RWPE1 (cell line): ENCODE measurements around the gene RASGRP2.

Source experiments
- CTCF ChIA-PET: fragments of 350-600 bp; sonication (Branson Sonifier 250); formaldehyde crosslinking; extraction: SDS; loops from one replicate; lab custom pipeline; 2021; lab: Yijun Ruan, JAX
- POLR2A ChIA-PET: fragments of 400-600 bp; formaldehyde crosslinking; extraction: SDS; loops from one replicate; lab custom pipeline; 2020; ENCODE audit warnings: antibody characterized with exemption; ENCODE audit not compliant: low non-redundant PET; lab: Yijun Ruan, JAX
- DNase-seq: peaks from one replicate; pipeline ENCODE4 v3.0.0; 2012; ENCODE audit warnings: low spot score
- H3K27ac ChIP-seq: fragments of 450-650 bp; 2 replicates; pipeline ENCODE4 v1.5.1; 2017
- TF ChIP-seq, protein P1 (sequence below): fragments of 450-650 bp; conservative IDR thresholded peaks from 2 replicates; pipeline ENCODE4 v1.5.1; 2017; ENCODE audit warnings: low read depth, mild to moderate bottlenecking

Gene RASGRP2

DNA sequence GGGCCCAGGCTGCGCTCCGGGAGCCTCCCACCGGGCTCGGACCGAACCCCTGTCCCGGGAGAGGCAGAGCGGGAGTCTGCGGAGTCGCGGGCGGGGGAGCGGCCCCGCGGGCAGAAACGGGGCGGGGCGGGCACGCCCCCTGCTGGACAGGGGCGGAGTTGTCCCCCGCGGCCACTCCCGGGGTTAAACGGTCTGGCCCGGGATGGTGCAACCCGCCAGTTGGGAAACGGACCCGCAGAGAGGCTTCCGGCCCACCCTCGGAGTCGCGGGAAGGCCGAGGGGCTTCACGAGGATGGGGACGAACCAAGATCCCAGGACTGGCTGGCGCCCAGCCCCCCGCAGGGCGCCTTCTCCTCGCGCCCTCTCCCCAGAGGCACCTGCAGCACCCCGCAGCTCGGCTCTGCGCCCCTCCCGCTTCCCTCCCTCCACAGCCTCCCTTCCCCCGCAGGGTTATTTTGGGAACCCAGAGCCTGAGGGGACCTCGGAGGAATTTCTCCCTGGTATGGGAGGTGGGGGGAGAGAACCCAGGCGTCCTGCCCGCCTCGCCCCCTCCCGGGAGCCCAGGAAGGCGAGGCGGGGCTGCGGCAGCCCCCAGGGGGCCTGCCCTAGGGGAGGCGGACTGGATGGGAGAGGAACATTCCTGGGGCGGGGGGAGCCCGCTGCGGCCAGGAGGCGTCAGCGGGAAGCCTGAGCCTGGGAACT, 902 bp downstream of the RASGRP2 start:
- DNase-seq = peak; percentile 83
- TF ChIP-seq, protein P1, sequence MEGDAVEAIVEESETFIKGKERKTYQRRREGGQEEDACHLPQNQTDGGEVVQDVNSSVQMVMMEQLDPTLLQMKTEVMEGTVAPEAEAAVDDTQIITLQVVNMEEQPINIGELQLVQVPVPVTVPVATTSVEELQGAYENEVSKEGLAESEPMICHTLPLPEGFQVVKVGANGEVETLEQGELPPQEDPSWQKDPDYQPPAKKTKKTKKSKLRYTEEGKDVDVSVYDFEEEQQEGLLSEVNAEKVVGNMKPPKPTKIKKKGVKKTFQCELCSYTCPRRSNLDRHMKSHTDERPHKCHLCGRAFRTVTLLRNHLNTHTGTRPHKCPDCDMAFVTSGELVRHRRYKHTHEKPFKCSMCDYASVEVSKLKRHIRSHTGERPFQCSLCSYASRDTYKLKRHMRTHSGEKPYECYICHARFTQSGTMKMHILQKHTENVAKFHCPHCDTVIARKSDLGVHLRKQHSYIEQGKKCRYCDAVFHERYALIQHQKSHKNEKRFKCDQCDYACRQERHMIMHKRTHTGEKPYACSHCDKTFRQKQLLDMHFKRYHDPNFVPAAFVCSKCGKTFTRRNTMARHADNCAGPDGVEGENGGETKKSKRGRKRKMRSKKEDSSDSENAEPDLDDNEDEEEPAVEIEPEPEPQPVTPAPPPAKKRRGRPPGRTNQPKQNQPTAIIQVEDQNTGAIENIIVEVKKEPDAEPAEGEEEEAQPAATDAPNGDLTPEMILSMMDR = peak; percentile 84
- POLR2A ChIA-PET = no interaction called here
- H3K27ac ChIP-seq = no peak overlapping the region
- CTCF ChIA-PET = interaction anchor here (0.6 to 3.0 kb wide), 18 partner anchors 12 to 740 kb away, joined by 3 to 15 read pairs (median 4); partner anchors contain the start of gene PYGM

DNA sequence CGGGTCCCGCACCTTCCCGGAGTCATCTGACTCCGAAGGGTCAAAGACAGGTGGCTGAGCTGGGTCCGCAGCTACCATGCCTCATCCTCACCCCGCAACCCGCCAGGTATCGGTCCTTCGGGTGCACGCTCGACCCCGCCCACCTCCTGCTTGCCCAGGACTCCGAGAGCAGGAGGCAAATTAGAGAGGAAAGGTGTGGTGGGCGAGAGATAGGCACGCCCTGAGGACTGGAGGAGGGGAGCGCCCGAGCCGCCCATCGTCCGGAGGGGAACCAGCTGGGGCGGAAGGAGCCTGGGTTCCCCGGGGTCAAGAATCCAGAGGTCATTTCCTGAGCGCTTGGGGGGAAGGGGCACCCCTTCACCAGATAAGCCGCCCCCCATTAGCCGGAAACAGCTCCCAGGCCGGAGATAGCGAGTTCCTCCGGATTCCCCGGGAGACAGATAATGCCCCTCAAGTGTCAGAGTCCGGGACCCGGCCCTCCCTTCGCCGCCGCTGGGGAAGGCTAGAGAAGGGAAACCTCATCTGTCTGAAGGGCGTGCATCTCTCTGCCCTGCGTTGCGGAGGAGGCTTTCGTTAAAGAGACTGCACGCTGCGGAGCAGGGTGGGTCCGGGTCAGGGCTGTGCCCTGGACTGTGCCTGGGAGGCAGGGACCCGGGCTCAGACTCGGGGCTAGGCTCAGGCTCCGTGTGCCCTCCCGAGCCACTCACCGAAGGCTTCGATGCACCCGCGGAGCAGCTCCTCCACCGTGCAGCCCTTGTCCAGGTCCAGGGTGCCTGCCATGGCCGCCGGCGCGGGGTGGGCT, 1.7 kb downstream of the RASGRP2 start:
- H3K27ac ChIP-seq = no peak overlapping the region
- CTCF ChIA-PET = interaction anchor here (0.5 to 3.0 kb wide), 13 partner anchors 9 to 739 kb away, joined by 3 to 15 read pairs (median 5); no protein-coding TSS in a partner anchor
- TF ChIP-seq, protein P1 = no peak
- no peak for DNase-seq
- POLR2A ChIA-PET = no interaction called here

DNA sequence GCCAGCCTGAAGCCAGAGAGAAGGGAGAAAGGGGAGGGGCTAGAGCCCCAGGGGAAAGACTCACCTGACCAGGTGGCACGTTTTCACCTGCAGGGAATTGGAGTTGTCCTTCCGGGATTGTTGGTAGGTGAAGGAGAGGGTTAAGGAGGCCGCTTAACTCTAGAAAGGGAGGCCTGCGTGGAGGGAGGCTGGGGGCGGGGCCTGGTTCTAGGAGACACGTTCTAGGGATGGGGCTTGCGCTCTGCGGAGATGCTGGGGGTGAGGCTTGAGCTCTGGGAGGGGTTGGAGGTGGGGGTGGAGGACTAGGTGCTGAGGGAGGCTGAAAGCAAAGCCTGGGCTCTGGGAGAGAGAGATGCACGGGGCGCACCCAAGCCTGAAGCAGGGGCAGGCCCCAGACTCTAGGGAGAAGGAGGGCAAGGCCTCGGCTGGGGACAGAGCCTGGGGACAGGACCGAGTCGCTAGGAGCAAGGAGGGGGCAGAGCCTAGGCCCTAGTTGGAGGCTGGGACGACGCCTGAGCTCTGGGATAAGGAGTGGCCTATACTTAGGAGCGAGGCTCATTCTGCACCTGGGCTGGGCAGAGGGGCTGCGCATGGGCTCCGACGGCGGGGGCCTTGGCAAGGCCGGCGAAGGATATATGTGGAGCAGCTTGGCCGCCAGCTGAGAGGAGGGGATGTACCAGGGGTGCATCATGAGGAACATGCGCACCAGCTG, 2.4 kb downstream of the RASGRP2 start:
- ChIA-PET POLR2A (no interaction called here), CTCF (interaction anchor here (1.0 to 3.0 kb wide), 3 partner anchors 53 to 292 kb away, joined by 6 to 15 read pairs (median 8); no protein-coding TSS in a partner anchor)
- DNase-seq = no peak
- H3K27ac ChIP-seq = no peak overlapping the region
- TF ChIP-seq, protein P1 = no peak

DNA sequence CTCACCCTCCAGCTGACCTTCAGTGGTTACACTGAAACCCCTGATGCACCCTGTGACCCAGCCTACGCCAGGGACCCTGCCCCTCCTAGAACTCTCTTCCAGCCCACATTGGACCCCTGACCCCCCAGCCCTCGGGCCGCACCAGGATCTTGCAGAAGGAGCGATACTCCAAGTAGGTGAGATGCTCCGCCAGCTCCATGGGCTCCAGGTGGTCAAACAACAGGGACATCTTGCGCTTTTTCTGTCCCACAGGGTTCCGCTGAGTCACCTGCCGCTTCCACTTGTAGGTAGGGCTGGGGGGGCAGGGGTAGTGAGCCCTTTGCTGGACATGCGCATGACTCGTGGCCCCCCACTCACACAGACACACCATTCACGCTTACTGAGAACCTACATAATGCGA, 4.1 kb downstream of the RASGRP2 start:
- DNase-seq = no peak
- TF ChIP-seq, protein P1 = no peak
- no peak overlapping the region for H3K27ac ChIP-seq
- POLR2A ChIA-PET = no interaction called here
- CTCF ChIA-PET = interaction anchor here (0.6 to 0.7 kb wide), 2 partner anchors 292 to 1000 kb away, joined by 3 to 5 read pairs; no protein-coding TSS in a partner anchor

DNA sequence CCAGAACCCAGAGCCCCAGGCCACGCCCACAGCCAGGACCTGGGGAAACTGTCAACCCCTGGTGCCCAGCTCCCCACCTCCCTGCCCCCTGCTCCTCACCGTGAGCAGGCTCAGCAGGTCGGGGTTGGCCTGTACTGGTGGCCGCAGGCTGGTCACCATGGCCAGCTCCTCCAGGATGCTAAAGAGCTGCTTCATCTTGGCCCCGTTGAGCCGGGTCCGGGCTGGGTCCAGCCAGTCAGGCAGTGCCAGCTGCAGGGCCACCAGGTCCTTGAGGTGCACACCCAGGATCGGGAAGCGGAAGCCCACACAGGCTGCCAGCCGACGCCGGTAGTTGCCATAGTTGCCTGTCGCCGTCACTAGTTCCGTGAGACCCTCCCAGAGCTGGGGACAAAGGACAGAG, 7.3 kb downstream of the RASGRP2 start:
- TF ChIP-seq, protein P1 = no peak
- POLR2A ChIA-PET = no interaction called here
- no peak for DNase-seq
- CTCF ChIA-PET = no interaction called here
- no peak overlapping the region for H3K27ac ChIP-seq
